GM13977 (cell line): Measurements from ENCODE around the gene ALK.

Experiments used
- DNase-seq: peaks from one replicate; pipeline ENCODE4 v3.0.0; 2012; ENCODE audit warnings: low spot score
- CTCF ChIP-seq: IDR thresholded peaks from 2 replicates; pipeline ENCODE4 v1.5.1; 2012; ENCODE audit warnings: mild to moderate bottlenecking, control low read depth; ENCODE audit not compliant: insufficient read depth; ENCODE audit errors: extremely low read depth, missing control alignments
- in situ Hi-C: fragments of 300-500 bp; cut with MboI; formaldehyde crosslinking; loops from one replicate; pipeline ENCODE4 v1.12.0; 2022; ENCODE audit warnings: low sequenced_read_pairs, low pct_unique_long_range_greater_than_20kb, mixed read lengths, inconsistent platforms; ENCODE audit not compliant: unreplicated experiment

ALK gene

DNA sequence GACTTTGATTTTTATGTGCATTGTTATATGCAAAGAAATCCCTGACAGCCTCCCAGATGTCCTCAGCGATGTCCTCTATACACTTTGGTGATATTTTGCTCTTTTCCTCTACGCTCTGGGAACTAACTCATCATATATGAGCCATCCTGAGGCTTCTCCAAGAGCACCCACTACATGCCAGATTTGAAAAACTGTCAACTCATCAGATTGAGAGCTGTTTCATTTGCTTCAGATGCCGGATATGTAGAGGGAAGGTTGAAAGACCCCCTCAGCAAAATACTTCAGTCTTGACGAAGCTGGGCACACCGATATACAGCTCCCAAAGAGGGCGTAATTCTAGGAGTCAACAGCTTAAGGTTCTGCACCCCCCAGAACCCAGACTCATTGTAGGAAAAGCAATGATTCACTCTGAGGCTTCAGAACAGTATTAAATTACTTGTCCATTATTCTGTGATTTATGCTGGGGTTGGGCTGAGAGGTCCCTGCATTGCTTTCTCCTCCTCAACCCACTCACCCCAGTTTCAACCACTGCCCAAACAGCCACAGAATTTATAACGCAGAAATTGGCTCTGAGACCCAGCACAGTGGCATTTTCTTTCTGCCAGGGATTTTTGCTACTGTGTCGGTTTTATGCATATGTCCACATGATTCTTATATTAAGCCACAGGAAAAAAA is 341.8 kb downstream of the ALK start:
- no peak for DNase-seq
- TF ChIP-seq CTCF: no peak

GRCh38 chr2:29578084-29578598 is 343.2 kb downstream of the ALK start:
- in situ Hi-C loops: no loop called here
- TF ChIP-seq CTCF: no peak
- no peak for DNase-seq

More for the DNA sequence above, 341.8 kb downstream of the ALK start:
- in situ Hi-C loops: no loop called here

GRCh38 chr2:29576231-29576630 is 345.2 kb downstream of the ALK start:
- in situ Hi-C loops: no loop called here
- no peak for DNase-seq
- TF ChIP-seq CTCF: no peak

DNA sequence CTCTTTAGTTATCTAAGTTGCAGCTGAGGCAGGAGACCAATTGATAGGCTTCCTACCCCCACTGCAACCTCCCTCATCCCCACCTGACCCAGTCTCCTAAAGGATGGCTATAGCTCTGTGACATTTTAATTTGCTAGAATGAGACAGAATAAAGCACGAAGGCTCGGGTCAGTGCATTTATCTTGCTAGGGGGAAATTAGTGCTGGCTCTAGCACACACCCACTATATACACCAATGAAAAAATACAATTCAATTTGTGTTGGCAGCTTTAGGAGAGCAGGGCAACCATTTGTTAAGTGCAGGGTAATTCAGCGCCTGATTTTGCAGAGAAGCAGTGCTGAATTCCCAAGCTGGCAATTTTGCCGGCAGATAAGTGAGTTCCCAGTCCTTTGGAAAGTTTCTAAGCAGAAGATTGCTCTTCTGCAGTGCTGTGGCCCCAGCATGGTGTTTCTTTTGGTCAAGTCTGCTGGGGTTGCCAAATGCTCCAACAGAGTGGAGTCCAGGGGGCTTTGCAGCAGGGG is 346.0 kb downstream of the ALK start:
- no peak for TF ChIP-seq CTCF
- DNase-seq: no peak
- in situ Hi-C loops: no loop called here

GRCh38 chr2:29573612-29574011 is 347.8 kb downstream of the ALK start:
- in situ Hi-C loops: no loop called here
- TF ChIP-seq CTCF: no peak
- DNase-seq: no peak

DNA sequence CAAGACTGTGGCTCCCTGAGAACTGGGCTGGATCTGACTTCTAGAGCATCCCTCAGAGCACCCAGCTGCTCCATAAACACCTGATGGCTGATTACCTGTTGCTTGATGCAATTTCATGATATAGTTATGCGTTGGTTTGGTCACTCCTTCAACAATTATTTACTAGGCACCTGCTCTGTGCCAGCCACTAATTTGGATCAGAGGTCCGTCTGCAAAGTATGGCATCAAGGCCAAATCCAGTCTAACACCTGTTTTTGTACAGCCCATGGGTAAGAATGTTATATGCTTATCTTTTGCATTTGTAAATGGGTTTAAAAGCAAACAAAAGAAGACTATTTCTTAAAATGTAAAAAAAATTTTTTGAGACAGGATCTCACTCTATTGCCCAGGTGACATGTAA is 348.2 kb downstream of the ALK start:
- in situ Hi-C loops: no loop called here
- no peak for DNase-seq

More for the DNA sequence above, 348.2 kb downstream of the ALK start:
- TF ChIP-seq CTCF: no peak
